Measurements from ENCODE around the gene LRRC4C. TPM values are rescaled to one million over a fixed set of nuclear protein-coding genes. Genes with fewer than 3 reads are reported as not detected.

Gene LRRC4C
- total and polyA plus RNA-seq, 2 experiments from 2014 or later = 0.35 to 1.1 TPM

GRCh38 chr11:40274017-40274416 lies 1185.4 kb downstream of the LRRC4C start:
- Mint-ChIP-seq H3K4me1 (no peaks in the 10 kb centered on the region), H3K4me3 (no peak overlapping the region), H3K27me3 (ENCODE audit: insufficient read depth, low read depth, poor library complexity) (peaks cover 2% of the 10 kb centered on the region), H3K27ac (no peak overlapping the region), H3K36me3 (ENCODE audit: low read depth) (no peaks in the 10 kb centered on the region), H3K9me3 (no peaks in the 10 kb centered on the region)
- Histone ChIP-seq H3K4me3 (no peak overlapping the region), H3F3A (replicated peaks; ENCODE audit: low read depth) (no peaks in the 10 kb centered on the region), H3K36me3 (ENCODE audit: insufficient read depth) (no peaks in the 10 kb centered on the region), H3K4me2 (no peak overlapping the region), H2AFZ (no peak overlapping the region), H3K4me1 (ENCODE audit: insufficient read depth) (no peaks in the 10 kb centered on the region), H3K27ac (ENCODE audit: low read depth) (no peak overlapping the region), H3K9me2 (ENCODE audit: insufficient read depth) (no peaks in the 10 kb centered on the region), H3K27me3 (ENCODE audit: insufficient read depth) (no peaks in the 10 kb centered on the region), H3K79me2 (replicated peaks; ENCODE audit: insufficient read depth) (no peaks in the 10 kb centered on the region), H4K20me1 (replicated peaks; ENCODE audit: insufficient read depth) (no peaks in the 10 kb centered on the region)
- TF ChIP-seq CREB1 (CRISPR knock-in tag; IDR thresholded peaks at IDR 0.05; ENCODE audit: low read depth) (no peak), ZNF114 (CRISPR knock-in tag; IDR thresholded peaks at IDR 0.05) (no peak), EZH2 (IDR thresholded peaks at IDR 0.05; ENCODE audit: low read depth, unreplicated experiment) (no peak), NANOG (IDR thresholded peaks at IDR 0.05; ENCODE audit: borderline replicate concordance) (no peak), EZH2phosphoT487 (IDR thresholded peaks at IDR 0.05; ENCODE audit: unreplicated experiment) (no peak), CTCF (conservative IDR thresholded peaks at IDR 0.05; ENCODE audit: low read depth in 2 of 2) (no peak), ZNF462 (CRISPR knock-in tag; IDR thresholded peaks at IDR 0.05) (no peak), ZNF331 (CRISPR knock-in tag; IDR thresholded peaks at IDR 0.05; ENCODE audit: low read depth) (no peak), REST (IDR thresholded peaks at IDR 0.05; ENCODE audit: unreplicated experiment) (no peak), ETS1 (IDR thresholded peaks at IDR 0.05) (no peak), JUNB (IDR thresholded peaks at IDR 0.05; ENCODE audit: unreplicated experiment) (no peak)
- ATAC-seq = no peak
- DNase-seq (ENCODE audit: low spot score) = no peak

All from GM23338 (cell line).